Iris pigment epithelial cell (primary cell): ENCODE results near the gene IDI1.

Experiments used
- DNase-seq: peaks from one replicate; pipeline ENCODE4 v3.0.0-alpha.2; 2011; ENCODE audit warnings: low read depth

Gene IDI1

GRCh38 chr10:992871-993270 is 56.0 kb downstream of the IDI1 start:
- DNase-seq = peak; percentile 48

- no peak for DNase-seq
Measured at GRCh38 chr10:992467-992866, 56.5 kb downstream of the IDI1 start.

- no peak for DNase-seq
Measured at GRCh38 chr10:990808-991207, 58.1 kb downstream of the IDI1 start.
